ENCODE results near the gene IGSF23.
"Not testable (repeated sequence)": the region's sequence is repeated elsewhere in the genome, so short reads cannot be mapped to it uniquely, and the experiment has no call there.

Gene IGSF23

GRCh38 chr19:44587963-44588770, 25.2 kb upstream of the IGSF23 start:
- peak in 1 of 2 donors; percentile 22 for DNase-seq (ENCODE audit: low read depth in 2 of 2)

GRCh38 chr19:44588771-44589112, 24.6 kb upstream of the IGSF23 start:
- DNase-seq (ENCODE audit: low read depth in 2 of 2): no peak

GRCh38 chr19:44590245-44591059, 22.9 kb upstream of the IGSF23 start:
- DNase-seq (ENCODE audit: low read depth in 2 of 2): no peak

GRCh38 chr19:44591340-44591993, 21.9 kb upstream of the IGSF23 start:
- not testable (repeated sequence) for DNase-seq (ENCODE audit: low read depth in 2 of 2)

- DNase-seq (ENCODE audit: low read depth in 2 of 2): no peak
These were observed 20.9 kb upstream of the IGSF23 start for GRCh38 chr19:44592451-44592890.

- no peak for DNase-seq (ENCODE audit: low read depth in 2 of 2)
These were observed 20.1 kb upstream of the IGSF23 start for GRCh38 chr19:44593294-44593693.

GRCh38 chr19:44593866-44594266, 19.5 kb upstream of the IGSF23 start:
- DNase-seq (ENCODE audit: low read depth in 2 of 2): not testable (repeated sequence)

DNA sequence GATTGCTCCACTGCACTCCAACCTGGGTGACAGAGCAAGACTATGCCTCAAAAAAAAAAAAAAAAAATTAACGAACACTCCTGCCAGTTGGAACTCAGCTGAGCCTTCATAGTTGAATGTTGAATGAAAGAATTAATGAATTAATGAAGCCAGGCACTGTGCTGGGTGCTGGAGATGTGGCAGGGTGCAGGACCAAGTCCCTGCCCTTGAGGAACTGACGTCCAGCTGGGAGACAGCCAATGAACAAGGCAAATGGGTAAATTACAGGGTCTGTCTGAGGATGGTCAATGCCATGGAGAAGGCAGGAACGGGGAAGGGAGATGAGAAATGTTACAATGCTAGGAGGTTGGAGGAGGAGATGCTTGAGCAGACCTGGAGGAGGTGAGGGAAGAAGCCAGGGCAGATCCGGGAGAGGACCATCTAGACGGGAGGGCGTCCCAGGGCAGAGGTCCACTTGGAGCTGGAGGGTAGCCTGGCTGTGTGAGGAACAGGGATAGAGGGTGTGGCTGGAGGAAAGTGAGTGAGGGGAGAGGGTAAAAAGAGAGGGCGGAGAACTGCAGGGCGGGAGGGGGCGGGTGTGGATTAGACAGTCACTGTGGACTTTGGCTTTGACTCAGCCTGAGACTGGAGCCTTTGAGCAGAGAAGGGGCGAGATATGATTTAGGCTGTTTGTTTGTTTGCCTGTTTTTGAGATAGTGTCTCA, 16.8 kb upstream of the IGSF23 start:
- no peak for DNase-seq (ENCODE audit: low read depth in 2 of 2)

DNA sequence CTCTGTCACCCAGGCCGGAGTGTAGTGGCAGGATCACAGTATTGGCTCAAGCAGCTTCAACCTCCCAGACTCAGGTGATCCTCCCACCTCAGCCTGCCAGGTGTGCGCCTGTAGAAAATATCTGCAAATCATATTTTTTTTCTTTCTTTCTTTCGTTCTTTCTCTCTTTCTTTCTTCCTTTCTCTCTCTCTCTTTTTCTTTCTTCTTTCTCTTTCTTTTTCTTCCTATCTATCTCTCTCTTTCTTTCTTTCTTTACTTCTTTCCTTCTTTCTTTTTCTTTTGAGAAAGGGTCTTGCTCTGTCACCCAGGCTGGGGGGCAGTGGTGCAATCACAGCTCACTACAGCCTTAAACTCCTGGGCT, 16.3 kb upstream of the IGSF23 start:
- DNase-seq (ENCODE audit: low read depth in 2 of 2): no peak

GRCh38 chr19:44598355-44598754, 15.0 kb upstream of the IGSF23 start:
- no peak for DNase-seq (ENCODE audit: low read depth in 2 of 2)

- DNase-seq (ENCODE audit: low read depth in 2 of 2): no peak
These were observed 14.5 kb upstream of the IGSF23 start for GRCh38 chr19:44598880-44599279.

GRCh38 chr19:44600466-44600865, 12.9 kb upstream of the IGSF23 start:
- no peak for DNase-seq (ENCODE audit: low read depth in 2 of 2)

GRCh38 chr19:44602081-44602480, 11.3 kb upstream of the IGSF23 start:
- DNase-seq (ENCODE audit: low read depth in 2 of 2): no peak

DNA sequence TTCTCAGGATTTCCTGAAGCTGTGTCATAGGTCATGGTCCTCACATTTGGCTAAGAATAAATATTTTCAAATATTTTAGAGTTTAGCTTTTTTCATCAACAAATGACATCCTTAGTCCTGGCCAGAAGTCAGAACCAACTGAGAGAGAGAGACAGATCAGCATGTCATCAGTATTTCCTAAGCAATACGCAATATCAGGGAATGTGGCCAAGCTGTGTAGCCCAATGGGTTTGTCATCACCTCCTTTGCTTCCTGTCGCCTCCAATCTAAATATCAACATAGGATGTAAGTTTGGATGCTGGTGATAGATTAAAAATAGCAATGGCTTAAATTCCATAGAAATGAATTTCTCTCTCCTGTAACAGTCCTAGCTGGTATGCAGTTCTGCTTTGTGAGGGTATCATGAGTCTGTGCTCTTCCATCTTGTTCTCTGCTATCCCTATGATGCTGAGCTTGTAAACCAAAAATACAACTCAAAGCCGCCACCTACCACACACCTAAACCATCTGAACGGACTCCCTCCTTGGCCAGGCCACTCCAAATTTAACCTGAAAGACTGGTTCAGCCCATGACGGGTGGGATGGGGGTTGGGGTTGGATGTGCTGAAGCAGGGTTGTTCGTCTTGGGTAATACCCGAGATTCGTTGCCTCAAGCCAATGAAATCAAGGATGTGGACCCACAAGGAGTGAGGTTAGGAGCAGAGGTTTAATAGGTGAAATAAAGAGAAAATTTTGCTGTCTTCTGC, 10.0 kb upstream of the IGSF23 start:
- DNase-seq (ENCODE audit: low read depth in 2 of 2): no peak

GRCh38 chr19:44604241-44604640, 9.1 kb upstream of the IGSF23 start:
- no peak for DNase-seq (ENCODE audit: low read depth in 2 of 2)

GRCh38 chr19:44605547-44605946, 7.8 kb upstream of the IGSF23 start:
- DNase-seq (ENCODE audit: low read depth in 2 of 2): no peak

DNA sequence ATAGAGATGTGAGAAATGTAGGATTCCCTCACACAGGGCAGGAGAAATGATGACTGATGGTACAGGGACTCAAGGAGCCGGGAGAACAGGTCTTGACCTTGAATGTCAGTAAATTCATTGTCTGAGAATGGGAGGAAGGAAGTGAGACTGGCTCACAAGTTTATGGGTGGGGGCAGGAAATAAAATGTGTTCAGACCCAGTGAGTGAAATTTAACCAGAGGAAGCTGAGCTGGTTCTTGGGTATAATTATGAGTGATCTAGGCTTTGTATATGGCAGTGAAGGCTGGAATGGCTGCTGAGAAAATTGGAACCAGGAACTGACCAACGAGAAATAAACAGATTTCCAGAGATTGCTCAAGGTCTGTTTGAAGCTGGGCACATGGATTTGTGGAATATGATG, 6.3 kb upstream of the IGSF23 start:
- DNase-seq (ENCODE audit: low read depth in 2 of 2): no peak

DNA sequence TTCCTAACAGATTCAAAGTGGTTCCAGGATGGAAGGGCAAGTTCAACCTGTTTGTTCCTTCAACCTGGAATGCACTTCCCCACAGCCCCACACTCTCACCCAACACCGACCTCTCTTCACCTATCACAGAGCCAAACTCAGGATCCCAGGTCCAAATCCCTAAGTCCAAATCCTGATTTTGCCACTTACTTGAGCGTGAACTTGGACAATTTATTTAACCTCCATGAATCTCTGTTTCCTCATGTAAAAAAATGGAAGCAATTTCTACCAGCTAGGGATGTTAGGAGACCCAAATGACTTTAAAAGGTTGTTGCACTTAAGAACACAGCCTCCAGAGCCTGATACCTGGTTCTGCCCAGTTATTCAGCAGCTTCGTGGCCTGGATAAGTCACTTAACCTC, 5.4 kb upstream of the IGSF23 start:
- no peak for DNase-seq (ENCODE audit: low read depth in 2 of 2)

DNA sequence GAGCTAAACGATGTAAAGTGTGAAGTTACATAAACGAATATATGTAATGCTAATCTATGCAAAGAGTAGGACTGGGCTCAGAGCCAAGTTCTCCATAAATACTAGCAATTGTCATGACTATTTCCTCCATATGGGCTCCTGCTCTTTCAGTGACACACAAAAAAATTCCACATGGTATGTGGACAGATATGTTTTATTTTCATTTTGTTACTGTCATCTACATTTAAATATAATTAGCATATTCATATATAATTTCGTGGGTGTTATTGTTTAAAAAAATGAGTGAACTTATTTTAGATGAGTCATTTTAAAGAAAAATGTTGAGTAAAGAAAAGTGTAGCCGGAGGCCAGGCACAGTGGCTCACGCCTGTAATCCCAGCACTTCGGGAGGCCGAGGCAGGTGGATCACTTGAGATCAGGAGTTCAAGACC, 5.0 kb upstream of the IGSF23 start:
- DNase-seq (ENCODE audit: low read depth in 2 of 2): no peak

GRCh38 chr19:44609219-44609618, 4.1 kb upstream of the IGSF23 start:
- DNase-seq (ENCODE audit: low read depth in 2 of 2): no peak

DNA sequence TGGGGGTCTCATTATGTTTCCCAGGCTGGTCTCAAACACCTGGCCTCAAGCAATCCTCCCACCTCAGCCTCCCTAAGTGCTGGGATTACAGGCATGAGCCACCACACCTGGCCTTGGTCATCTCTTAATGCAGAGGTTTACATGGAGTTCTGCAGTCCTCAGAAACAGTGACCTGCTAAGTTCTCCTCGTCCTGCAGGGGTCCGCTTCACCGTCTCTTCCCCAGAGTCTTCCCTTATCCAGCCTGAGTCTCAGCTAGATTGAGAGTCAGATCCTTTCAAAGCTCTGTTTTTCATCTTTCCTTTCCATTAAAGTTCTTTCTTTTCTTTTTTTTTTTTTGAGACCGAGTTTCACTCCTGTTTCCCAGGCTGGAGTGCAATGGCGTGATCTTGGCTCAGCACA, 2.9 kb upstream of the IGSF23 start:
- not testable (repeated sequence) for DNase-seq (ENCODE audit: low read depth in 2 of 2)
